ENCODE measurements around the gene LMNTD1. TPM values are rescaled to one million over a fixed set of nuclear protein-coding genes. Genes with fewer than 3 reads are reported as not detected.

The LMNTD1 gene
- total RNA-seq, 2 experiments from 2014 or later = not detected

GRCh38 chr12:25549120-25549519, 4.0 kb downstream of the LMNTD1 start:
- Histone ChIP-seq H2AFZ (ENCODE audit: low read length) (no peak overlapping the region), H3K36me3 (ENCODE audit: insufficient read depth, low read length) (no peaks in the 10 kb centered on the region), H3K4me2 (ENCODE audit: low read length) (no peak overlapping the region), H4K20me1 (ENCODE audit: insufficient read depth, low read length) (no peaks in the 10 kb centered on the region), H3K79me2 (ENCODE audit: insufficient read depth, low read depth, low read length) (no peaks in the 10 kb centered on the region), H3K9me3 (ENCODE audit: low read length) (no peaks in the 10 kb centered on the region), H3K27ac (ENCODE audit: low read depth, low read length, poor library complexity, severe bottlenecking) (no peak overlapping the region), H3K4me1 (ENCODE audit: insufficient read depth, low read length, poor library complexity, severe bottlenecking) (no peaks in the 10 kb centered on the region), H3K9me2 (ENCODE audit: insufficient read depth, low read length) (no peaks in the 10 kb centered on the region), H3K4me3 (ENCODE audit: low read depth, low read length, poor library complexity, severe bottlenecking) (no peak overlapping the region)
- BruUV-seq (replicated peaks) = no TSS peak
- POLR2A ChIA-PET = no interaction called here
- no peak for TF ChIP-seq CTCF (conservative IDR thresholded peaks at IDR 0.05; ENCODE audit: low read length)
- no peak for TF ChIP-seq EZH2phosphoT487 (IDR thresholded peaks at IDR 0.05; ENCODE audit: borderline replicate concordance, low read depth, low read length)
- intact Hi-C loops (cut with micrococcal nuclease; ENCODE audit: unreplicated experiment) = no loop called here
- CTCF ChIA-PET (ENCODE audit: unreplicated experiment) = no interaction called here
- DNase-seq (ENCODE audit: low spot score) = no peak

GRCh38 chr12:25546318-25546717, 6.8 kb downstream of the LMNTD1 start:
- H3K79me2 ChIP-seq (ENCODE audit: insufficient read depth, low read depth, low read length) = no peaks in the 10 kb centered on the region
- no peaks in the 10 kb centered on the region for H4K20me1 ChIP-seq (ENCODE audit: insufficient read depth, low read length)
- ChIA-PET CTCF (ENCODE audit: unreplicated experiment) (no interaction called here), POLR2A (no interaction called here)
- no peak for DNase-seq (ENCODE audit: low spot score)
- intact Hi-C loops (cut with micrococcal nuclease; ENCODE audit: unreplicated experiment) = no loop called here
- H3K4me2 ChIP-seq (ENCODE audit: low read length) = no peak overlapping the region
- TF ChIP-seq EZH2phosphoT487 (IDR thresholded peaks at IDR 0.05; ENCODE audit: borderline replicate concordance, low read depth, low read length) (no peak), CTCF (conservative IDR thresholded peaks at IDR 0.05; ENCODE audit: low read length) (no peak)
- H3K9me3 ChIP-seq (ENCODE audit: low read length) = no peaks in the 10 kb centered on the region
- H2AFZ ChIP-seq (ENCODE audit: low read length) = no peak overlapping the region
- BruUV-seq (replicated peaks) = no TSS peak
- no peaks in the 10 kb centered on the region for H3K9me2 ChIP-seq (ENCODE audit: insufficient read depth, low read length)
- H3K27ac ChIP-seq (ENCODE audit: low read depth, low read length, poor library complexity, severe bottlenecking) = no peak overlapping the region
- no peaks in the 10 kb centered on the region for H3K4me1 ChIP-seq (ENCODE audit: insufficient read depth, low read length, poor library complexity, severe bottlenecking)
- H3K4me3 ChIP-seq (ENCODE audit: low read depth, low read length, poor library complexity, severe bottlenecking) = no peak overlapping the region
- no peaks in the 10 kb centered on the region for H3K36me3 ChIP-seq (ENCODE audit: insufficient read depth, low read length)

- TF ChIP-seq CTCF (conservative IDR thresholded peaks at IDR 0.05; ENCODE audit: low read length) (no peak), EZH2phosphoT487 (IDR thresholded peaks at IDR 0.05; ENCODE audit: borderline replicate concordance, low read depth, low read length) (no peak)
Measured at GRCh38 chr12:25533150-25533549, 19.9 kb downstream of the LMNTD1 start.

More at GRCh38 chr12:25533150-25533549, 19.9 kb downstream of the LMNTD1 start:
- CTCF ChIA-PET (ENCODE audit: unreplicated experiment) = no interaction called here
- Histone ChIP-seq H3K36me3 (ENCODE audit: insufficient read depth, low read length) (no peaks in the 10 kb centered on the region), H3K4me3 (ENCODE audit: low read depth, low read length, poor library complexity, severe bottlenecking) (no peak overlapping the region), H3K4me1 (ENCODE audit: insufficient read depth, low read length, poor library complexity, severe bottlenecking) (no peaks in the 10 kb centered on the region), H3K27ac (ENCODE audit: low read depth, low read length, poor library complexity, severe bottlenecking) (no peak overlapping the region), H4K20me1 (ENCODE audit: insufficient read depth, low read length) (no peaks in the 10 kb centered on the region), H2AFZ (ENCODE audit: low read length) (no peak overlapping the region), H3K9me2 (ENCODE audit: insufficient read depth, low read length) (no peaks in the 10 kb centered on the region), H3K9me3 (ENCODE audit: low read length) (no peaks in the 10 kb centered on the region), H3K79me2 (ENCODE audit: insufficient read depth, low read depth, low read length) (no peaks in the 10 kb centered on the region), H3K4me2 (ENCODE audit: low read length) (no peak overlapping the region)
- intact Hi-C loops (cut with micrococcal nuclease; ENCODE audit: unreplicated experiment) = no loop called here
- no peak for DNase-seq (ENCODE audit: low spot score)
- no TSS peak for BruUV-seq (replicated peaks)
- POLR2A ChIA-PET = no interaction called here
